Testis (tissue), 2 donors: ENCODE data around the gene APOBEC3F.
"Not testable (repeated sequence)": the region's sequence is repeated elsewhere in the genome, so short reads cannot be mapped to it uniquely, and the experiment has no call there.

Source experiments
- CTCF ChIP-seq, 3 experiments: fragments of 450-650 bp in 2 of 3; fragments of 200-600 bp in 1 of 3; sonication (generic) in 1 of 3; IDR thresholded peaks; one replicate each; pipeline ENCODE4 v1.5.1; 2016 to 2019; ENCODE audit warnings: antibody characterized with exemption in 3 of 3, mild to moderate bottlenecking in 2 of 3, moderate library complexity in 1 of 3
- POLR2A ChIP-seq: fragments of 450-650 bp; IDR thresholded peaks from one replicate; pipeline ENCODE4 v1.6.1; 2017; ENCODE audit warnings: antibody characterized with exemption, mild to moderate bottlenecking, moderate library complexity

DNA sequence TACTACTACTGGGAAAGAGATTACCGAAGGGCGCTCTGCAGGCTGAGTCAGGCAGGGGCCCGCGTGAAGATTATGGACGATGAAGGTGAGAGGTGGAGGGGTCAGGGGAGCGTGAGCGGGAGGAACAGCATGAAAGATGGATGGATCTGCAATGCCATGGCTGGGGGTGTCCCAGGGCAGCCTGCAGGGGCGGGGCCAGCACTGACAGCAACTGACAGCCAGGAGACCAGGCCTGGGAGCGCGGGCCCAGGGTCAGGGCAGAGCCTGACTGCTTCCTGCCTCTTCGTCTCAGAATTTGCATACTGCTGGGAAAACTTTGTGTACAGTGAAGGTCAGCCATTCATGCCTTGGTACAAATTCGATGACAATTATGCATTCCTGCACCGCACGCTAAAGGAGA, 4.5 kb downstream of the APOBEC3F start:
- TF ChIP-seq CTCF (IDR thresholded peaks at IDR 0.05); POLR2A: not testable (repeated sequence)
